ENCODE data around the gene HARBI1.
A peak's percentile ranks its signal among the peaks of the same experiment; 100 is the strongest.

HARBI1 gene

GRCh38 chr11:46554213-46555147, 62.5 kb downstream of the HARBI1 start:
- peaks cover 64% of the 10 kb centered on the region for H3K4me1 Mint-ChIP-seq

GRCh38 chr11:46553814-46554212, 63.2 kb downstream of the HARBI1 start:
- H3K36me3 Mint-ChIP-seq, result peaks cover 2% of the 10 kb centered on the region
- peak overlapping the region; percentile 15 for H3K27ac Mint-ChIP-seq
- H3K9me3 Mint-ChIP-seq, result no peaks in the 10 kb centered on the region
- peaks cover 60% of the 10 kb centered on the region for H3K4me1 Mint-ChIP-seq
- H3K4me3 Mint-ChIP-seq, result no peak overlapping the region
- no peaks in the 10 kb centered on the region for H3K27me3 Mint-ChIP-seq

More at GRCh38 chr11:46554213-46555147, 62.5 kb downstream of the HARBI1 start:
- Mint-ChIP-seq H3K4me3 (peak overlapping the region; percentile 61), H3K9me3 (no peaks in the 10 kb centered on the region), H3K27me3 (no peaks in the 10 kb centered on the region), H3K27ac (peak overlapping the region; percentile 26), H3K36me3 (peaks cover 2% of the 10 kb centered on the region)

Measured in activated naive CD4-positive, alpha-beta T cell treated with anti-CD3 and anti-CD28 coated beads, Interleukin-2, amount 50 U/mL, for 24 hours (primary cell).